Keratinocyte (primary cell): Measurements from ENCODE around the gene WNT7A. TPM values are rescaled to one million over a fixed set of nuclear protein-coding genes. Genes with fewer than 3 reads are reported as not detected.

Experiments used
- DNase-seq: peaks from one replicate; pipeline ENCODE4 v3.0.0-alpha.2; 2011; ENCODE audit warnings: low read depth, missing footprints, low spot score
- FAIRE-seq: peaks from 2 replicates; lab custom pipeline; 2011; peaks lifted over from hg19 to GRCh38; lab: Jason Lieb, UNC
- H2AFZ ChIP-seq: 2 replicates; pipeline ENCODE4 v1.6.0; 2012; ENCODE audit warnings: low read length, control low read depth, inconsistent platforms; ENCODE audit not compliant: control insufficient read depth
- H3K27ac ChIP-seq: 2 replicates; pipeline ENCODE4 v1.5.1; 2011; ENCODE audit warnings: low read length; ENCODE audit not compliant: control insufficient read depth, insufficient read depth
- H3K27me3 ChIP-seq: 3 replicates; pipeline ENCODE4 v1.6.0; 2011; ENCODE audit warnings: low read length; ENCODE audit not compliant: control insufficient read depth, insufficient read depth; ENCODE audit errors: extremely low read depth
- H3K36me3 ChIP-seq, 2 experiments: 2 replicates in 1 of 2; 3 replicates in 1 of 2; pipeline ENCODE4 v1.5.1; 2011; ENCODE audit warnings: low read length in 2 of 2, mild to moderate bottlenecking in 1 of 2; ENCODE audit not compliant: control insufficient read depth in 2 of 2, insufficient read depth in 2 of 2; ENCODE audit errors: extremely low read depth in 1 of 2
- H3K4me1 ChIP-seq: 3 replicates; pipeline ENCODE4 v1.5.1; 2011; ENCODE audit warnings: low read length; ENCODE audit not compliant: control insufficient read depth, insufficient read depth; ENCODE audit errors: extremely low read depth
- H3K4me2 ChIP-seq: 3 replicates; pipeline ENCODE4 v1.6.0; 2011; ENCODE audit warnings: low read depth, low read length; ENCODE audit not compliant: control insufficient read depth, insufficient read depth; ENCODE audit errors: extremely low read depth
- H3K4me3 ChIP-seq, 3 experiments: fragments of 200-600 bp in 1 of 3; sonication (generic) in 1 of 3; 2 replicates in 2 of 3; 3 replicates in 1 of 3; pipeline ENCODE4 v1.5.1; 2011 to 2016; ENCODE audit warnings: low read length in 3 of 3, mild to moderate bottlenecking in 3 of 3, control low read depth in 2 of 3, inconsistent platforms in 1 of 3, low read depth in 1 of 3, mixed read lengths in 1 of 3, mixed run types in 1 of 3, moderate library complexity in 1 of 3; ENCODE audit not compliant: control insufficient read depth in 2 of 3, insufficient read depth in 2 of 3; ENCODE audit errors: extremely low read depth in 1 of 3
- H3K79me2 ChIP-seq: 2 replicates; pipeline ENCODE4 v1.6.0; 2012; ENCODE audit warnings: low read length; ENCODE audit not compliant: control insufficient read depth, insufficient read depth
- H3K9ac ChIP-seq: 3 replicates; pipeline ENCODE4 v1.6.0; 2011; ENCODE audit warnings: low read length; ENCODE audit not compliant: control insufficient read depth, insufficient read depth; ENCODE audit errors: extremely low read depth
- H3K9me1 ChIP-seq: 3 replicates; pipeline ENCODE4 v1.6.0; 2011; ENCODE audit warnings: low read length; ENCODE audit not compliant: control insufficient read depth, insufficient read depth; ENCODE audit errors: extremely low read depth
- H3K9me3 ChIP-seq: 2 replicates; pipeline ENCODE4 v1.5.1; 2012; ENCODE audit warnings: low read depth, low read length; ENCODE audit not compliant: control insufficient read depth
- H4K20me1 ChIP-seq: 3 replicates; pipeline ENCODE4 v1.6.0; 2011; ENCODE audit warnings: low read length; ENCODE audit not compliant: control insufficient read depth, insufficient read depth; ENCODE audit errors: extremely low read depth
- CTCF ChIP-seq, 3 experiments: IDR thresholded peaks in 1 of 3; conservative IDR thresholded peaks in 1 of 3; optimal IDR thresholded peaks in 1 of 3; 2 replicates in 2 of 3; 3 replicates in 1 of 3; pipeline versions ENCODE3 to v1.5.1; 2011; ENCODE audit warnings: low read length in 3 of 3, mild to moderate bottlenecking in 3 of 3, moderate library complexity in 2 of 3, control low read depth in 1 of 3, inconsistent platforms in 1 of 3; ENCODE audit not compliant: insufficient read depth in 2 of 3; ENCODE audit errors: extremely low read depth in 1 of 3
- EZH2 ChIP-seq: IDR thresholded peaks from one replicate; pipeline ENCODE4 v1.6.1; 2012; ENCODE audit warnings: inconsistent platforms, mild to moderate bottlenecking, low read length, moderate library complexity
- dilution Hi-C: fragments of 300-500 bp; cut with MboI; formaldehyde crosslinking; loops from one replicate; pipeline ENCODE4 v1.7.0; 2020; ENCODE audit warnings: low sequenced_read_pairs; ENCODE audit not compliant: extremely low pct_ligation_motif_present
- polyA plus RNA-seq, 5 experiments: library from polyadenylated mRNA; depleted of rRNA in 3 of 5; stranded (reverse) in 3 of 5; stranded (forward) in 1 of 5; unstranded in 1 of 5; fragments of >200 nt; gene quantifications; 1 replicate in 1 of 5; 2 replicates in 3 of 5; 3 replicates in 1 of 5; pipeline versions ENCODE4 v1.2.1 to v1.2.3, GENCODE V29; 2011 to 2012; ENCODE audit warnings: missing spikeins in 2 of 5, low read depth in 1 of 5, low replicate concordance in 1 of 5

WNT7A gene
- polyA plus RNA-seq, 1 donor (not counting 4 experiments of a cell fraction or from before 2014, with no cell fraction given): 20.3 TPM

GRCh38 chr3:13879102-13879945 lies 547 bp downstream of the WNT7A start:
- no peak overlapping the region for H2AFZ ChIP-seq
- peaks cover 4% of the 10 kb centered on the region for H3K27me3 ChIP-seq
- peak overlapping the region; percentile 80 for H3K9ac ChIP-seq
- peak overlapping the region; percentile 67 to 81 (median 72) for H3K4me3 ChIP-seq
- no peak for TF ChIP-seq CTCF (optimal IDR thresholded peaks at IDR 0.05 in 1 of 3, IDR thresholded peaks at IDR 0.05 in 1 of 3, conservative IDR thresholded peaks at IDR 0.05 in 1 of 3; ENCODE audit: extremely low read depth in 1 of 3, insufficient read depth in 2 of 3, low read length in 3 of 3)
- TF ChIP-seq EZH2: no peak
- no peak for DNase-seq
- H3K36me3 ChIP-seq: peaks cover 12 to 15% of the 10 kb centered on the region in 2 experiments
- H3K9me1 ChIP-seq: no peaks in the 10 kb centered on the region
- dilution Hi-C loops: no loop called here
- peaks cover 55% of the 10 kb centered on the region for H3K79me2 ChIP-seq
- H3K4me1 ChIP-seq: peaks cover 13% of the 10 kb centered on the region
- peaks cover 5% of the 10 kb centered on the region for H4K20me1 ChIP-seq
- peak overlapping the region; percentile 62 for H3K4me2 ChIP-seq
- H3K27ac ChIP-seq: peak overlapping the region; percentile 52
- no peak for FAIRE-seq
- no peaks in the 10 kb centered on the region for H3K9me3 ChIP-seq

GRCh38 chr3:13878281-13879101 lies 1.4 kb downstream of the WNT7A start:
- Histone ChIP-seq H3K9me1 (no peaks in the 10 kb centered on the region), H3K9me3 (no peaks in the 10 kb centered on the region), H3K27me3 (peaks cover under 1% of the 10 kb centered on the region), H3K36me3 (peaks cover 19 to 23% of the 10 kb centered on the region in 2 experiments), H2AFZ (no peak overlapping the region), H3K27ac (peak overlapping the region; percentile 52), H3K4me2 (peak overlapping the region; percentile 62), H3K79me2 (peaks cover 63% of the 10 kb centered on the region), H3K9ac (peak overlapping the region; percentile 80), H4K20me1 (peaks cover 8% of the 10 kb centered on the region), H3K4me3 (peak overlapping the region; percentile 67 to 81 (median 72)), H3K4me1 (peaks cover 13% of the 10 kb centered on the region)
- TF ChIP-seq EZH2: no peak
- no peak for TF ChIP-seq CTCF (optimal IDR thresholded peaks at IDR 0.05 in 1 of 3, IDR thresholded peaks at IDR 0.05 in 1 of 3, conservative IDR thresholded peaks at IDR 0.05 in 1 of 3; ENCODE audit: extremely low read depth in 1 of 3, insufficient read depth in 2 of 3, low read length in 3 of 3)
- FAIRE-seq: no peak
- dilution Hi-C loops: no loop called here
- no peak for DNase-seq
